ENCODE data around the gene TRIM52. TPM values are rescaled to one million over a fixed set of nuclear protein-coding genes. Genes with fewer than 3 reads are reported as not detected.

TRIM52 gene
- total and polyA plus RNA-seq, 9 of the 15 experiments (the other 6 are each of a cell fraction or from before 2014, with no cell fraction given): 3.3 to 21.9 (median 13.5) TPM

- TF ChIP-seq AFF4 (CRISPR knock-in tag; IDR thresholded peaks at IDR 0.05) (no peak), ZBTB11 (CRISPR knock-in tag; IDR thresholded peaks at IDR 0.05) (no peak), JUNB (CRISPR knock-in tag; conservative IDR thresholded peaks at IDR 0.05) (no peak), SNIP1 (IDR thresholded peaks at IDR 0.05; ENCODE audit: low read depth) (no peak), OTX1 (CRISPR knock-in tag; IDR thresholded peaks at IDR 0.05) (0 out of 2 replicates have a peak, but pooled peaks have one; percentile 6), ZNF764 (CRISPR knock-in tag; IDR thresholded peaks at IDR 0.05; ENCODE audit: low read depth) (no peak), ZNF174 (CRISPR knock-in tag; IDR thresholded peaks at IDR 0.05) (no peak), SIN3A (IDR thresholded peaks at IDR 0.05; ENCODE audit: borderline replicate concordance in 2 of 2, control insufficient read depth in 1 of 2, low read depth in 2 of 2, low read length in 2 of 2) (peak in 1 of 2 experiments; percentile 61; a peak in 1 of 4 replicates), ZNF23 (CRISPR knock-in tag; IDR thresholded peaks at IDR 0.05) (no peak), RBFOX2 (IDR thresholded peaks at IDR 0.05; ENCODE audit: low read depth, low read length) (peak; percentile 54), PML (IDR thresholded peaks at IDR 0.05; ENCODE audit: low read length) (no peak), HMBOX1 (IDR thresholded peaks at IDR 0.05) (no peak), ZNF668 (CRISPR knock-in tag; IDR thresholded peaks at IDR 0.05) (no peak), PHF21A (IDR thresholded peaks at IDR 0.05; ENCODE audit: borderline replicate concordance, low read depth) (no peak), DNMT1 (IDR thresholded peaks at IDR 0.05) (no peak), SMAD4 (CRISPR knock-in tag; conservative IDR thresholded peaks at IDR 0.05) (0 out of 2 replicates have a peak, but pooled peaks have one; percentile 26)
- TF ChIP-seq, protein P1, sequence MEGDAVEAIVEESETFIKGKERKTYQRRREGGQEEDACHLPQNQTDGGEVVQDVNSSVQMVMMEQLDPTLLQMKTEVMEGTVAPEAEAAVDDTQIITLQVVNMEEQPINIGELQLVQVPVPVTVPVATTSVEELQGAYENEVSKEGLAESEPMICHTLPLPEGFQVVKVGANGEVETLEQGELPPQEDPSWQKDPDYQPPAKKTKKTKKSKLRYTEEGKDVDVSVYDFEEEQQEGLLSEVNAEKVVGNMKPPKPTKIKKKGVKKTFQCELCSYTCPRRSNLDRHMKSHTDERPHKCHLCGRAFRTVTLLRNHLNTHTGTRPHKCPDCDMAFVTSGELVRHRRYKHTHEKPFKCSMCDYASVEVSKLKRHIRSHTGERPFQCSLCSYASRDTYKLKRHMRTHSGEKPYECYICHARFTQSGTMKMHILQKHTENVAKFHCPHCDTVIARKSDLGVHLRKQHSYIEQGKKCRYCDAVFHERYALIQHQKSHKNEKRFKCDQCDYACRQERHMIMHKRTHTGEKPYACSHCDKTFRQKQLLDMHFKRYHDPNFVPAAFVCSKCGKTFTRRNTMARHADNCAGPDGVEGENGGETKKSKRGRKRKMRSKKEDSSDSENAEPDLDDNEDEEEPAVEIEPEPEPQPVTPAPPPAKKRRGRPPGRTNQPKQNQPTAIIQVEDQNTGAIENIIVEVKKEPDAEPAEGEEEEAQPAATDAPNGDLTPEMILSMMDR (IDR thresholded peaks at IDR 0.05 in 2 of 3, conservative IDR thresholded peaks at IDR 0.05 in 1 of 3; ENCODE audit: insufficient read depth in 2 of 3, low read depth in 1 of 3, low read length in 3 of 3): peak; percentile 39 to 60 (median 46); a peak in 5 of 6 replicates
Observed at GRCh38 chr5:181217111-181217802, 43.7 kb downstream of the TRIM52 start (continued).
